ENCODE results near the gene NXPE1. TPM values are rescaled to one million over a fixed set of nuclear protein-coding genes. Genes with fewer than 3 reads are reported as not detected.

Gene NXPE1
- polyA plus RNA-seq, 3 donors, result 0.04 to 0.16 TPM; not detected in 1

- no peak for DNase-seq
Measured at GRCh38 chr11:114563077-114563476, 3.4 kb upstream of the NXPE1 start.

- DNase-seq, result no peak
Measured at GRCh38 chr11:114562166-114562916, 2.7 kb upstream of the NXPE1 start.

- DNase-seq, result peak; percentile 4
Measured at GRCh38 chr11:114556135-114556534, 3.5 kb downstream of the NXPE1 start.

GRCh38 chr11:114553642-114554041 lies 6.0 kb downstream of the NXPE1 start:
- DNase-seq, result no peak

GRCh38 chr11:114551060-114551459 lies 8.6 kb downstream of the NXPE1 start:
- no peak for DNase-seq

GRCh38 chr11:114525682-114526081 lies 34.0 kb downstream of the NXPE1 start:
- no peak for DNase-seq

GRCh38 chr11:114524122-114524521 lies 35.6 kb downstream of the NXPE1 start:
- DNase-seq, result no peak

GRCh38 chr11:114522818-114523217 lies 36.9 kb downstream of the NXPE1 start:
- no peak for DNase-seq

- no peak for DNase-seq
Measured at GRCh38 chr11:114511538-114511937, 48.1 kb downstream of the NXPE1 start.

- no peak for DNase-seq
Measured at GRCh38 chr11:114511079-114511478, 48.6 kb downstream of the NXPE1 start.

- DNase-seq, result no peak
Measured at GRCh38 chr11:114501901-114502300, 57.8 kb downstream of the NXPE1 start.

GRCh38 chr11:114499756-114500155 lies 59.9 kb downstream of the NXPE1 start:
- DNase-seq, result no peak

- DNase-seq, result no peak
Measured at GRCh38 chr11:114496915-114497314, 62.8 kb downstream of the NXPE1 start.

- no peak for DNase-seq
Measured at GRCh38 chr11:114483929-114484328, 75.8 kb downstream of the NXPE1 start.

GRCh38 chr11:114482114-114482513 lies 77.6 kb downstream of the NXPE1 start:
- DNase-seq, result no peak

GRCh38 chr11:114479331-114479730 lies 80.3 kb downstream of the NXPE1 start:
- no peak for DNase-seq

GRCh38 chr11:114478768-114479167 lies 80.9 kb downstream of the NXPE1 start:
- no peak for DNase-seq

GRCh38 chr11:114478001-114478410 lies 81.7 kb downstream of the NXPE1 start:
- DNase-seq, result no peak

- no peak for DNase-seq
Measured at GRCh38 chr11:114472661-114473060, 87.0 kb downstream of the NXPE1 start.

Other genes starting within 250 kb of the NXPE1 start
- 10 to 100 TPM; 15.8 to 18.3 (median 18.0) TPM for gene C11orf71, start 159.4 kb downstream of the NXPE1 start, polyA plus RNA-seq (ENCODE audit: insufficient read length in 3 of 3)
- 10 to 100 TPM; 46.9 to 55.1 (median 48.2) TPM for gene RBM7, start 159.2 kb downstream of the NXPE1 start, polyA plus RNA-seq (ENCODE audit: insufficient read length in 3 of 3)
- gene REXO2, start 120.4 kb downstream of the NXPE1 start, polyA plus RNA-seq (ENCODE audit: insufficient read length in 3 of 3), result 100 to 1,000 TPM in 2 of 3 donors, 10 to 100 TPM in 1; 99.0 to 129 (median 117) TPM
- gene NXPE4, start 35.9 kb upstream of the NXPE1 start, polyA plus RNA-seq (ENCODE audit: insufficient read length in 3 of 3), result under 1 TPM in 1 of 3 donors, not detected in 2; 0.21 TPM
- gene NXPE2, start 118.6 kb upstream of the NXPE1 start, polyA plus RNA-seq (ENCODE audit: insufficient read length in 3 of 3), result under 1 TPM; 0.27 to 0.47 (median 0.37) TPM

Measured in renal pelvis (tissue), 4 donors.